WTC11 (cell line): ENCODE results near the gene SLC24A3. TPM values are rescaled to one million over a fixed set of nuclear protein-coding genes. Genes with fewer than 3 reads are reported as not detected.

ENCODE experiments used
- ATAC-seq: fragments of 200-7000 bp; cut with Tn5 transposase; 2 replicates; pipeline ENCODE4 v1.10.0; 2021; ENCODE audit warnings: mild to moderate bottlenecking, moderate library complexity
- CTCF ChIA-PET: fragments of 300-600 bp; sonication (Branson Sonifier 250); formaldehyde crosslinking; loops from one replicate; lab custom pipeline; 2021; ENCODE audit warnings: antibody characterized with exemption; lab: Charles Lee
- POLR2A ChIA-PET: fragments of 350-600 bp; sonication (Branson Sonifier 250); formaldehyde crosslinking; loops from one replicate; lab custom pipeline; 2021; ENCODE audit warnings: antibody characterized with exemption; lab: Charles Lee
- DNase-seq: peaks from one replicate; pipeline ENCODE4 v3.0.0; 2021; ENCODE audit warnings: low spot score
- H3K27ac Mint-ChIP-seq: 2 replicates; pipeline ENCODE4 v1.8.0; 2021; ENCODE audit warnings: mixed read lengths
- H3K27me3 Mint-ChIP-seq: 2 replicates; pipeline ENCODE4 v1.8.0; 2021; ENCODE audit warnings: low read depth, mild to moderate bottlenecking, moderate library complexity, mixed read lengths
- H3K36me3 Mint-ChIP-seq: 2 replicates; pipeline ENCODE4 v1.8.0; 2021; ENCODE audit warnings: mixed read lengths
- H3K4me1 Mint-ChIP-seq: 2 replicates; pipeline ENCODE4 v1.8.0; 2022; ENCODE audit warnings: mixed read lengths
- H3K4me3 Mint-ChIP-seq: 2 replicates; pipeline ENCODE4 v1.8.0; 2021; ENCODE audit warnings: mild to moderate bottlenecking, moderate library complexity, mixed read lengths
- H3K9me3 Mint-ChIP-seq: 2 replicates; pipeline ENCODE4 v1.8.0; 2021; ENCODE audit warnings: mixed read lengths
- CBFB ChIP-seq: sonication (generic); formaldehyde crosslinking; IDR thresholded peaks from 2 replicates; pipeline ENCODE4 v1.8.1; 2022; ENCODE audit warnings: mild to moderate bottlenecking, low read depth, missing genetic modification reagents
- E2F4 ChIP-seq: sonication (generic); formaldehyde crosslinking; IDR thresholded peaks from 2 replicates; pipeline ENCODE4 v1.8.1; 2022; ENCODE audit warnings: low read depth, mild to moderate bottlenecking, moderate library complexity, missing genetic modification reagents, borderline replicate concordance
- ETV6 ChIP-seq: sonication (generic); formaldehyde crosslinking; IDR thresholded peaks from 2 replicates; pipeline ENCODE4 v1.8.1; 2022; ENCODE audit warnings: mild to moderate bottlenecking, missing genetic modification reagents
- GRHL2 ChIP-seq: fragments of 250-450 bp; sonication (Bioruptor Pico); IDR thresholded peaks from 2 replicates; pipeline ENCODE4 v1.8.0; 2022; ENCODE audit warnings: mild to moderate bottlenecking, moderate library complexity; ENCODE audit not compliant: insufficient replicate concordance, severe bottlenecking
- HMGXB4 ChIP-seq: sonication (generic); formaldehyde crosslinking; IDR thresholded peaks from 2 replicates; pipeline ENCODE4 v1.8.1; 2023; ENCODE audit warnings: mild to moderate bottlenecking, moderate library complexity, missing genetic modification reagents
- NFATC4 ChIP-seq: fragments of 250-450 bp; sonication (Bioruptor Pico); IDR thresholded peaks from 2 replicates; pipeline ENCODE4 v1.9.0; 2021; ENCODE audit warnings: mild to moderate bottlenecking
- NFYB ChIP-seq: sonication (generic); formaldehyde crosslinking; conservative IDR thresholded peaks from 2 replicates; pipeline ENCODE4 v1.8.0; 2022; ENCODE audit warnings: low read depth, missing genetic modification reagents
- RORB ChIP-seq: fragments of 250-450 bp; sonication (Bioruptor Pico); IDR thresholded peaks from 2 replicates; pipeline ENCODE4 v1.9.0; 2021; ENCODE audit warnings: mild to moderate bottlenecking
- TP53 ChIP-seq: sonication (generic); formaldehyde crosslinking; IDR thresholded peaks from 2 replicates; pipeline ENCODE4 v1.8.1; 2023; ENCODE audit warnings: mild to moderate bottlenecking, missing genetic modification reagents
- USF1 ChIP-seq: sonication (generic); formaldehyde crosslinking; IDR thresholded peaks from 2 replicates; pipeline ENCODE4 v1.8.0; 2022; ENCODE audit warnings: mild to moderate bottlenecking, missing genetic modification reagents
- ZBTB21 ChIP-seq: sonication (generic); formaldehyde crosslinking; IDR thresholded peaks from 2 replicates; pipeline ENCODE4 v1.8.1; 2023; ENCODE audit warnings: mild to moderate bottlenecking, missing genetic modification reagents, borderline replicate concordance
- ZNF396 ChIP-seq: fragments of 250-450 bp; sonication (Bioruptor Pico); IDR thresholded peaks from 2 replicates; pipeline ENCODE4 v1.8.0; 2021; ENCODE audit warnings: mild to moderate bottlenecking, moderate library complexity, borderline replicate concordance
- ZNF425 ChIP-seq: fragments of 250-450 bp; sonication (Bioruptor Pico); conservative IDR thresholded peaks from 2 replicates; pipeline ENCODE4 v1.9.0; 2021; ENCODE audit warnings: mild to moderate bottlenecking
- ZNF532 ChIP-seq: fragments of 250-450 bp; sonication (Bioruptor Pico); IDR thresholded peaks from 2 replicates; pipeline ENCODE4 v1.9.0; 2021; ENCODE audit warnings: mild to moderate bottlenecking, borderline replicate concordance
- total RNA-seq: library from RNA; stranded (reverse); gene quantifications from 3 replicates; pipeline ENCODE4 v1.2.3, GENCODE V29; 2021

SLC24A3 gene
- total RNA-seq, 1 experiment from 2014 or later: 5.7 TPM

- TF ChIP-seq USF1 (no peak), ZNF532 (no peak), CBFB (no peak)
These were observed 82.6 kb downstream of the SLC24A3 start (continued) for GRCh38 chr20:19295076-19295475.

- ChIA-PET CTCF (no interaction called here), POLR2A (no interaction called here)
- Mint-ChIP-seq H3K27me3 (no peaks in the 10 kb centered on the region), H3K9me3 (peaks cover 21% of the 10 kb centered on the region), H3K27ac (no peak overlapping the region), H3K4me1 (peaks cover 14% of the 10 kb centered on the region), H3K4me3 (no peak overlapping the region), H3K36me3 (peaks cover 7% of the 10 kb centered on the region; the same call in 1 of the 2 replicates)
- no peak for TF ChIP-seq NFYB (CRISPR knock-in tag)
- no peak for TF ChIP-seq HMGXB4 (CRISPR knock-in tag)
- peak; percentile 34 for ATAC-seq
- DNase-seq: no peak
These were observed 86.2 kb downstream of the SLC24A3 start for GRCh38 chr20:19298652-19299051.

GRCh38 chr20:19300395-19300794, 88.0 kb downstream of the SLC24A3 start:
- no peak for DNase-seq
- no peak for TF ChIP-seq ETV6 (CRISPR knock-in tag)
- no peak for TF ChIP-seq ZNF396 (CRISPR knock-in tag)
- Mint-ChIP-seq H3K4me3 (no peak overlapping the region), H3K27ac (no peak overlapping the region), H3K27me3 (no peaks in the 10 kb centered on the region), H3K9me3 (peaks cover 20% of the 10 kb centered on the region), H3K4me1 (peaks cover 27% of the 10 kb centered on the region), H3K36me3 (peaks cover 7% of the 10 kb centered on the region; the same call in 1 of the 2 replicates)
- ChIA-PET POLR2A (no interaction called here), CTCF (no interaction called here)
- no peak for ATAC-seq

GRCh38 chr20:19301142-19301541, 88.7 kb downstream of the SLC24A3 start:
- no peak overlapping the region for H3K27ac Mint-ChIP-seq
- no peak overlapping the region for H3K4me3 Mint-ChIP-seq
- H3K4me1 Mint-ChIP-seq: peaks cover 27% of the 10 kb centered on the region
- peaks cover 7% of the 10 kb centered on the region; the same call in 1 of the 2 replicates for H3K36me3 Mint-ChIP-seq
- no peaks in the 10 kb centered on the region for H3K27me3 Mint-ChIP-seq
- CTCF ChIA-PET: interaction anchor here (1.1 kb wide), 1 partner anchor 35 kb away, joined by 3 read pairs; no protein-coding TSS in a partner anchor
- peaks cover 28% of the 10 kb centered on the region for H3K9me3 Mint-ChIP-seq
- no peak for ATAC-seq
- POLR2A ChIA-PET: no interaction called here
- no peak for DNase-seq
- TF ChIP-seq E2F4 (CRISPR knock-in tag) (no peak), ZNF425 (CRISPR knock-in tag) (no peak), GRHL2 (no peak), TP53 (no peak), RORB (CRISPR knock-in tag) (no peak), NFATC4 (CRISPR knock-in tag) (no peak), ZBTB21 (CRISPR knock-in tag) (no peak), ZNF532 (no peak)
